ENCODE results near the gene PRKAR2B.
"Not testable (repeated sequence)": the region's sequence is repeated elsewhere in the genome, so short reads cannot be mapped to it uniquely, and the experiment has no call there.

PRKAR2B gene

DNA sequence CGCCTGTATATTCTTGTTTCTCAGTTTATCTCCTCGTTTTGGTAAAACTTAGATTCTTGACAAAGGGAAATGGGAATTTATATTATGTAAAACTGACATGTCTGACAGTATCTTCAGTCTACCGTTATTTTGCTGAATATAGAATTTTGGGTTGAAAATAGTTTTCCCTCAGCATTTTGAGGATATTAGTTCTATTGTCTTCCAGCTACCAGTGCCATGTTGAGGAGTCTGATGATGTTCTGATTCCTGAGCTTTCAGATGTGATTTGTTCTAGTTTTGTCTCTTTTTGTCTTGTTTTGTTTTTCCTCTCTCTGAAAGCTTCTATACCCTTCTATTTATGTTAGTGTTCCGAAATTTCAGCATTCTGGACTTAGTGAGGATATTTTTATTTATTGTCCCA lies 8.0 kb upstream of the PRKAR2B start:
- no peak for TF ChIP-seq ZNF274 (IDR thresholded peaks at IDR 0.05; ENCODE audit: low read depth, low read length)
- no peak overlapping the region for H3K4me3 ChIP-seq (ENCODE audit: low read length)

DNA sequence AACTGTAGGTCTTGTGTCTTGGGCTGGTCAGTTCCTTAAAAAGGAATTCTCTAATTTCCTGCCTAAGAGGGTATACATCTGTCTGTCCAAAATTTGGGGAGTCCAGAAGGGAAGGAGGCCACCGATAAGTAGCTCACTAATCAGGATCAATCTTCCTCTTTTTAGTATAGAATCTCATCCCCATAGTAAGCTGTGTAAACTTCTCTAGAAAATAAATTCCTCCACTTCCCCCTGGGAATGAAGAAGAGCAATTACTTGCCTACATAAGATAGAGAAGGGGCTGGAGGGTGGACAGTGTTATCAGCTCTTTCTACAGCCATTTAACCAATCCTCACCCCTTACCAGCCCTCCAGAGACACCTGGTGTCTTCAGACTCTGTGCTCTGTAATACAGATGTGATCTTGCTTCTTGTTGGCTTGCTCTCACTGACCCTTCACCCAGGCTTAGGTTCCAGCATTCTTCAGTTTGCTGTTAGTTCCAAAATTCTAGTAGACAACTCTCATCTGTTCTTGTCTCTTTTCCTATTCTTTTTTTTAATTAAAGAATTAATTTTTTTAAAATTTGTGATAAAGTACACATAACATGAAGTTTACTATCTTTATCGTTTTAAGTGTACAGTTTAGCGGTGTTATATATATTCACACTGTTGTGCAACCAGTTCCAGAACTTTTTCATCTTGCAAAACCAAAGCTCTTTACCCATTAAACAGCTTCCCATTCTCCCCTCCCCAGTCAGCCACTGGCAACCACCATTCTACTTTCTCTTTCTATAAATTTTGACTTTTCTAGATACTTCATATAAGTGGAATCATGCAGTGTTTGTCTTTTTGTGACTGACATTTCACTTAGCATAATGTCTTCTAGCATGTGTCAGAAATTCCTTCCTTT lies 6.5 kb upstream of the PRKAR2B start:
- no peak overlapping the region for H3K4me3 ChIP-seq (ENCODE audit: low read length)
- TF ChIP-seq ZNF274 (IDR thresholded peaks at IDR 0.05; ENCODE audit: low read depth, low read length), result no peak

DNA sequence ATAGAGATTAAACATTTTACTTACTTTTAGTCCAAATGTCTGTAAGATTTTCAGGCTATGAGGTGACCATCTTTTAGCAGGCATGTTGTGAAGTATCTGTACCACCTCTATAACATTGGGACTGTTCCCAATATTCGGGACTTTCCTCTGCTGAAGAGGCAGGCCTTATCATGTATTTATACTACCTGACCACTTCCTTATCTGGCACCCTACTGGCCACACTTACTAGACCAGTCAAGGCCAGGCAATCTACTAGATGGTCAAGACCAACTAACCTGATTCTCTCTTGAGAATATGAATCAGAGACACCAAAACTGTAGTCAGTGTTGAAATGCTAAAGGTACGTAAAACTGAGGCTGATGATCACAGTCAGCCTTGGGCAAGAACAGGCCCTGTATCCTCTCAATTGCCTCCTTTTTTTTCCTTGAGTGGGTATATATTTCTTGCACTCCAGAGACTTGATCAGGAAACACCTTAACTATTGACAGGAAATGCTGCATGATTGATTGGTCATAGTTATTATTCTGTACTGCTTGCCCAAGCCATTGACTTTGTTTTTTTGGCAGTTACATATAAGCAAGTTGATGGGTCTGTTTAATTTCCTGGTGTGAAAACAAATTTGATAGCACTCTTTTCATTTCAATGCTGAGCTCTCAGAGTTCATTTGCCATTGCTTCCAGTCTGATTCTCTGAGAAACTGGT lies 5.2 kb upstream of the PRKAR2B start:
- TF ChIP-seq ZNF274 (IDR thresholded peaks at IDR 0.05; ENCODE audit: low read depth, low read length), result no peak
- no peak overlapping the region for H3K4me3 ChIP-seq (ENCODE audit: low read length)

DNA sequence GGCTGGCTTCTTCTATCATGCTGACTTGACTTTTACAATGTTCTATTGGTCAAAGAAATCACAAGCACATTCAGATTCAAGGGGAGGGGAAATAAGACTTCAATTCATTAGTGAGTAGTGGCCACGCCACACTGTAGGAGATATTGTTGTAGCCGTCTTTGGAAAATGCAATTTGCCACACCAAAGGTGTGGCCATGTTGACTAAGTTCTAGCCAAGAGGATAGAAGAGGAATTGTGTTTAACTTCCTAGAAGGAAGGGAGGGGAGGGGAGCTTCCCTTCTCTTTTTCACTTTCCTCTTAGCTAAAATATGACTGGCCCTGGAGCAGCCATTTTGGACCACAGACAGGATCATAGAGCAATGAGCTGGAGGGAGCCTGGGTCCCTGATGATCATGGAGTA lies 3.4 kb upstream of the PRKAR2B start:
- TF ChIP-seq ZNF274 (IDR thresholded peaks at IDR 0.05; ENCODE audit: low read depth, low read length), result no peak
- H3K4me3 ChIP-seq (ENCODE audit: low read length), result no peak overlapping the region

DNA sequence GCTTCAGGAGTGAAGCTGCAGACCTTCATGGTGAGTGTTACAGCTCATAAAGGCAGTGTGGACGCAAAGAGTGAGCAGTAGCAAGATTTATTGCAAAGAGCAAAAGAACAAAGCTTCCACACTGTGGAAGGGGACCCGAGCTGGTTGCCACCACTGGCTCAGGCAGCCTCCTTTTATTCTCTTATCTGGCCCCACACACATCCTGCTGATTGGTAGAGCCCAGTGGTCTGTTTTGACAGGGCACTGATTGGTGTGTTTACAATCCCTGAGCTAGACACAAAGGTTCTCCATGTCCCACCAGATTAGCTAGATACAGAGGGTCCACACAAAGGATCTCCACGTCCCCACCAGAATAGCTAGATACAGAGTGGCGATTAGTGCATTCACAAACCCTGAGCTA lies 2.7 kb upstream of the PRKAR2B start:
- H3K4me3 ChIP-seq (ENCODE audit: low read length), result not testable (repeated sequence)

DNA sequence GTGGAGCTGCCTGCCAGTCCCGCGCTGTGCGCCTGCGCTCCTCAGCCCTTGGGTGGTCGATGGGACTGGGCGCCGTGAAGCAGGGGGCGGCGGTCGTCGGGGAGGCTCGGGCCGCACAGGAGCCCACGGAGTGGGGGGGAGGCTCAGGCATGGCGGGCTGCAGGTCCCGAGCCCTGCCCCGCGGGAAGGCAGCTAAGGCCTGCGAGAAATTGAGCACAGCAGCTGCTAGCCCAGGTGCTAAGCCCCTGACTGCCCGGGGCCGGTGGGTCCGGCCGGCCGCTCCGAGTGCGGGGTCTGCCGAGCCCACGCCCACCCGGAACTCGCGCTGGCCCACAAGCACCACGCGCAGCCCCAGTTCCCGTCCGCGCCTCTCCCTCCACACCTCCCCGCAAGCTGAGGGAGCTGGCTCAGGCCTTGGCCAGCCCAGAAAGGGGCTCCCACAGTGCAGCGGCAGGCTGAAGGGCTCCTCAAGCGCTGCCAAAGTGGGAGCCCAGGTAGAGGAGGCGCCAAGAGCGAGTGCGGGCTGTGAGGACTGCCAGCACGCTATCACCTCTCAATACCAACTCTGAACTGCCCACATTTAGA lies 2.1 kb upstream of the PRKAR2B start:
- not testable (repeated sequence) for H3K4me3 ChIP-seq (ENCODE audit: low read length)

DNA sequence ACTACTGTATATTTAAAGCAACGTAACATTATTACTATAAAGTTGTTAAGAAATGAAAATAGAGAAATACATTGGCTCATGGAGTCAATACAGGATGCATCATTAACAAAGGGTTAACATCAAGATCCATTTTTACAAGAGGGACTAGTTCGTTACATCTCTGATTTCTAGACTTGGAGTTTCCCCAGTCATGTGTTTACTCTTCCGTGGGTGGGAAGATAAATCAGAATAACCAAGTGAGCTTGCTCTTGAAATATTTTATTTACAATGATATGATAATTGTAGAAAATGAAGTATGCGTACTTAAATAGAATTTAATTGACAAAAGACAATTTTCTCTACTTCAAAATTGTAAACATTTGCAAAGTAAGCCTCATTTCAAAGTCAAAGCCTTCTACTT lies 1.0 kb upstream of the PRKAR2B start:
- H3K4me3 ChIP-seq (ENCODE audit: low read length), result no peak overlapping the region
- TF ChIP-seq ZNF274 (IDR thresholded peaks at IDR 0.05; ENCODE audit: low read depth, low read length), result no peak

DNA sequence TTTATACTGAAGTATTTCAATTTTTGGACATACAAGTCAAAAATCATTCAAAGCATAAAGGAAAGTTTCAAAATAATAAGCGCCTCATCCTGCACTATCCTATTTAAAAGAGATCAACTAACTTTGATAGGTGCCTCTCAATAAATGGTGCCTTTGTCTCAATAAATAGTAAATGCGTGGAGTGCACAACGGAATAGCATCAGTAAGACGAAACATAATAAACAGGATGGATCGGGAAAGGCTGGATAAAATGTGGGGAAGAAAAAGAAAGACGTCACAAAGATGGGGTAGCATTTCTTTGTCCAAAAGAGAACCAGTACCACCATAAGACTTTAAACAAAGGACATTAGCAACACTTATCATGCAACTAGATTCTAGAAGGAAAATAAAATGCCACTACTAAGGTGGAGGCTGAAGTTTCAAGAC lies 571 bp upstream of the PRKAR2B start:
- peak overlapping the region; percentile 60; the same call in 1 of the 2 replicates for H3K4me3 ChIP-seq (ENCODE audit: low read length)
- TF ChIP-seq ZNF274 (IDR thresholded peaks at IDR 0.05; ENCODE audit: low read depth, low read length), result no peak

DNA sequence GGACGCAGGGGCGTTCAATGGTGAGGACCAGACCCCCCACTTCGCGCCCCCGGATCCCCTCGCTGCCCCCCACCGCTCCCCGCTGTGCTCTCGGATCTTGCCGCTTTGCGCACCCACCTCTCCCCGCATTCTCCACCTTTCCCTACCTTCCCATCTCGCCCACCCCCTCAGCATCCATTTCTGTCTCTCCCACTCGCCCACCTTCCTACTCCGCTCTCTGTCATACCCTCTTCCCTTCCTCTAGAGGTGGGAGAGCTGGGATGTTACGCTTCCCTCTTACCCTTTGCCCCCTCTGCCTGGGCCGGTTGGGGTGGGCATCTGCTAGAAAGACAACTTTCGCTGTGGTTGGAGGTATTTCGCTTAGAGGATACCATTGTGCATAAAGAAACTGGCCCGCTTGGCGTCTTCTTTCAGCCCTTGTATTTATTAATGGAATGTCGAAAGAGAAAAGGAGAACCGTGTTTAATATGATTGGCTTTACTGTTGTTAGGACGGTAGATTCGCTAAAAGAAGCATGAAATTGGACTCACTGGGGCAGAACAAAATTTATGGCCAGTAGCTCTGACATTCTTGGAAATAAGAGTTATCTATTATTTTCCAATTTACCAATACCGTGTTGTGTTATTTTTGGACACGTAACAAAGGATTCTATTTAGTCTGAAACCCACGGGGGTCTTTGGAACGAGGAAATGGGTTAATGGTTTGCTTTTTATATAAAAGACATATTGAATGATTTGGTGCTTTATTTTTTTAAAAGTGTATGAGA lies 873 bp downstream of the PRKAR2B start:
- peak overlapping the region; percentile 69 for H3K4me3 ChIP-seq (ENCODE audit: low read length)
- TF ChIP-seq ZNF274 (IDR thresholded peaks at IDR 0.05; ENCODE audit: low read depth, low read length), result no peak

DNA sequence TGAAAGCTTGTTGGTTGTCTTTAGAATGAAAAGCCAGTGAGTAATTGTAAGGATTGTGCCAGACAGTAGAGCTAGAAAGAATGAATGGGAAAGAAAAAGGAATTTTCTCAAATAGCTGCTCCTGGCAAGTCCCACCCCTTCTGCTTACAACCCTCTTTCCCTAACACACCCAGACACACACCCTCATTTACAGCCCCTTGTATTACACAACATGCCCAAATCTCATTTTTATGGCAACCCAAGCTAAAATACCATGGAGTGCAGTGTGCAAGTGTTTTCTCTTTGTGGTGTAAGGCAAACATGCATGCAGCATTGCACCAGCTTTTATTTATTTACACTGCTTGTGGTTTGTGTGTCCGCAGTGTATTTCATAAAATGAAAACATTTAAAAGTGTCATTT lies 1.5 kb downstream of the PRKAR2B start:
- H3K4me3 ChIP-seq (ENCODE audit: low read length), result peak overlapping the region; percentile 35; the same call in 1 of the 2 replicates
- no peak for TF ChIP-seq ZNF274 (IDR thresholded peaks at IDR 0.05; ENCODE audit: low read depth, low read length)

DNA sequence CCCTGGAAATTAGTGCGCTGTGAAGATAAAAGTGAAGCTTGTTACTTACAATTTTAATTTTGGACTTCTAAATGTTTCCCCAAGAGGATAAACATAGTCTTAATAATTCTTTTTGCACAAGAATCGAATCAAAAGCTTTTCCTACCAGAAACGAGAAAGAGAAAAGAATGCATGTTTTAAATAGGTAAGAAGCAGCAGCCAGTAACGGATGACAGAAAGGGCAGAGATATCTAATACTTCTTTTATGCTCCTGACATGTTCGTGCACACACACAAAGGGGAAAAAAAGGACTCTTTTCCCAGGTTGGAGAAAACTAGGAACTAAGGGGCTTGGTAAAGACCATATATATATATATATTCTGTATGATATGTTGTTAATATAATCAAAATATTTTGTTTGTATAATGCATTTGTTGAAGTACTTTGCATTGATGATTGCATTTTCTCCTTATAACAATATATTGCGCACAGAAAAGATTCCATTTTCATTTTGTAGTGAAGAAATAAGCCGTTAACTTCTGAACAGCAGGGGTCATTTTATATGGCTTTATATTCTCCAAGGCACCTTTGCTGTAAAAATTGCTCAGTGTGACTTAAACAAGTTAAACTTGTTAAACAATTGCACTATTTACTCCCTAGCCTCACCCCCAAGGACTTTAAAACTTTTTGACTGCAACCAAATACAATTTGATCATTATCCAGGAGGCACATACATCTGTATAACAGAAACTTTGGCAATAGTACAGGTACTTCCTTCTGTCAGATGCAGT lies 2.2 kb downstream of the PRKAR2B start:
- no peak overlapping the region for H3K4me3 ChIP-seq (ENCODE audit: low read length)
- no peak for TF ChIP-seq ZNF274 (IDR thresholded peaks at IDR 0.05; ENCODE audit: low read depth, low read length)

DNA sequence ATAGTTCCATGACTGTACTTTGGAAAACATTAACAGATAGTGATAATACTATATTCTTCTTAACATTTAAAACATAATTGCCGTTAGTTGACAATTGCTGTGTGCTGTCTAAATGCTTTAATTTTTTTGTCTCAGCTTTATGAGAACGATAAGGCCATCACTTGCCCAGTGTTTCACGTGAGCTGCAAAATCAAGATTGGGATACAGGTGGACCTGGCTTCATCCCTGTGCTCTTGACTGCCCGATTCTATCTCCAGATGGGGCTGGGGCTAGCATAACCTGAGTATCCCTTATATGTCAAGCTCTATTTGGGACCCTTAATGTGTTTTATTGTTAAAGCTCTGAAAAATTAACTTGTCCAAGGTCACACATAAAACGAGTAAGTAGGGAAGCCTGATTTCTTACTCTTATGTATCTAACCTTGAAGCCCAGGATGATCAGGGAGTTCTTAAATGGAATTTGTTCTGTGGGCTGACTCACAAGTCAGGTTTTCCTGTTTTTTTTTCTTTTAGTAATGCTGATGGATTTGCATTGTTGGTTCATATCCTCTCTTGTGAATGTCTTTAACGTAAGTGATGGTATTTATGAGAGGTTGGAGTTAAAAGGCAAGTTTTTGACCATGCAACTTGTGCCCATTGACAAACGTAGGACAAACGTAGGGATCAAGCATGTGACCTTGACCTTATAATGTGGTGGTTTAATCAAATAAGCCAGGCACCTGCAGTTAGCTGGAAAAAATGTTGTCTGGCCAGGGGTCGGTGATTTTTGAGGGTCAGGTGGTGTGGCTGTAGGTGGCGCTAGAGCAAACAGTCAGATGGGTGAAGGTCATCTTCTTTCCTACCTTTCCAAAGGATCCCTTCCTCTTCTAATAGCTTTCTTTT lies 3.6 kb downstream of the PRKAR2B start:
- no peak overlapping the region for H3K4me3 ChIP-seq (ENCODE audit: low read length)
- no peak for TF ChIP-seq ZNF274 (IDR thresholded peaks at IDR 0.05; ENCODE audit: low read depth, low read length)

All from GM08714 (cell line).